GM10847 (cell line): Measurements from ENCODE around the gene UROS.

Source experiments
- POLR2A ChIP-seq: IDR thresholded peaks from 2 replicates; pipeline ENCODE4 v1.6.1; 2011; ENCODE audit not compliant: insufficient read length; ENCODE audit errors: extremely low read depth

Gene UROS

GRCh38 chr10:125783408-125783807 is 39.6 kb downstream of the UROS start:
- no peak for TF ChIP-seq POLR2A

- TF ChIP-seq POLR2A: no peak
These were observed 40.4 kb downstream of the UROS start for GRCh38 chr10:125782616-125783015.

- no peak for TF ChIP-seq POLR2A
These were observed 41.0 kb downstream of the UROS start for GRCh38 chr10:125782054-125782453.

- TF ChIP-seq POLR2A: no peak
These were observed 41.7 kb downstream of the UROS start for GRCh38 chr10:125781374-125781773.

- no peak for TF ChIP-seq POLR2A
These were observed 43.4 kb downstream of the UROS start for GRCh38 chr10:125779403-125780327.

GRCh38 chr10:125778556-125778955 is 44.5 kb downstream of the UROS start:
- no peak for TF ChIP-seq POLR2A

GRCh38 chr10:125777806-125778205 is 45.3 kb downstream of the UROS start:
- TF ChIP-seq POLR2A: no peak

GRCh38 chr10:125775491-125776106 is 47.5 kb downstream of the UROS start, which contains the start of gene MMP21:
Gene MMP21 (minus strand): TSS chr10:125775821. CDS start chr10:125775821, 0 bp downstream.
- TF ChIP-seq POLR2A: no peak

- TF ChIP-seq POLR2A: no peak
These were observed 48.4 kb downstream of the UROS start for GRCh38 chr10:125774581-125775191.

GRCh38 chr10:125773687-125774543 is 49.1 kb downstream of the UROS start:
- TF ChIP-seq POLR2A: no peak

- TF ChIP-seq POLR2A: no peak
These were observed 50.2 kb downstream of the UROS start for GRCh38 chr10:125772864-125773180.

- no peak for TF ChIP-seq POLR2A
These were observed 50.8 kb downstream of the UROS start for GRCh38 chr10:125772112-125772863.

GRCh38 chr10:125770844-125771243 is 52.2 kb downstream of the UROS start:
- no peak for TF ChIP-seq POLR2A

GRCh38 chr10:125769175-125769574 is 53.9 kb downstream of the UROS start:
- TF ChIP-seq POLR2A: no peak
